Left ventricle myocardium inferior (tissue), 1 donor: Measurements from ENCODE around the gene MYOZ3. TPM values are rescaled to one million over a fixed set of nuclear protein-coding genes. Genes with fewer than 3 reads are reported as not detected.
A peak's percentile ranks its signal among the peaks of the same experiment; 100 is the strongest.

ENCODE experiments used
- DNase-seq: peaks from one replicate; pipeline ENCODE4 v3.0.0-alpha.2; 2020
- H3K27ac ChIP-seq: fragments of 200-600 bp; replicated peaks from 2 replicates; pipeline ENCODE4 v1.8.0; 2021
- H3K27me3 ChIP-seq: fragments of 200-600 bp; 2 replicates; pipeline ENCODE4 v1.8.0; 2021; ENCODE audit warnings: low read depth
- H3K36me3 ChIP-seq: fragments of 200-600 bp; 2 replicates; pipeline ENCODE4 v1.8.0; 2021
- H3K4me1 ChIP-seq: fragments of 200-600 bp; 2 replicates; pipeline ENCODE4 v1.8.0; 2021
- H3K4me3 ChIP-seq: fragments of 200-600 bp; 2 replicates; pipeline ENCODE4 v1.8.0; 2021; ENCODE audit warnings: mild to moderate bottlenecking, moderate library complexity
- H3K9me3 ChIP-seq: fragments of 200-600 bp; replicated peaks from 2 replicates; pipeline ENCODE4 v1.8.0; 2021
- intact Hi-C: fragments of 100-400 bp; cut with micrococcal nuclease; formaldehyde crosslinking; loops from one replicate; pipeline ENCODE4 v1.11.0; 2022
- long read RNA-seq: library from polyadenylated mRNA; unstranded; transcript quantifications from one replicate; pipeline ENCODE4 v2.0.0, GENCODE V29; 2021
- total RNA-seq: library from RNA; stranded (reverse); fragmentation: NEBNext Ultra II Directional; extraction: Animal tissue kit (Norgen Biotek cat#: 25700); gene quantifications from one replicate; pipeline ENCODE4 v1.2.1, GENCODE V29; 2021
- TF ChIP-seq, protein P1 (sequence below): fragments of 200-600 bp; IDR thresholded peaks from 2 replicates; pipeline ENCODE4 v1.8.0; 2021; ENCODE audit warnings: antibody characterized with exemption, mild to moderate bottlenecking, borderline replicate concordance
- donor health status: DM: no; HTN: yes; CAD: no; lungs with severe emphysema.

MYOZ3 gene
- total RNA-seq = 6.2 TPM
- long read RNA-seq, partial matches to known transcripts = 0 of 4 reads
- long read RNA-seq, other reads (novel, unspliced or antisense) = 2 of 4 reads

GRCh38 chr5:150661086-150661485, at the start of gene MYOZ3:
TSS of gene MYOZ3 (plus strand) at chr5:150661251. CDS start at chr5:150662942, 1,691 bp downstream.
- no peaks in the 10 kb centered on the region for H3K36me3 ChIP-seq
- intact Hi-C loops = no loop called here
- no peak for DNase-seq
- no peaks in the 10 kb centered on the region for H3K9me3 ChIP-seq
- TF ChIP-seq, protein P1, sequence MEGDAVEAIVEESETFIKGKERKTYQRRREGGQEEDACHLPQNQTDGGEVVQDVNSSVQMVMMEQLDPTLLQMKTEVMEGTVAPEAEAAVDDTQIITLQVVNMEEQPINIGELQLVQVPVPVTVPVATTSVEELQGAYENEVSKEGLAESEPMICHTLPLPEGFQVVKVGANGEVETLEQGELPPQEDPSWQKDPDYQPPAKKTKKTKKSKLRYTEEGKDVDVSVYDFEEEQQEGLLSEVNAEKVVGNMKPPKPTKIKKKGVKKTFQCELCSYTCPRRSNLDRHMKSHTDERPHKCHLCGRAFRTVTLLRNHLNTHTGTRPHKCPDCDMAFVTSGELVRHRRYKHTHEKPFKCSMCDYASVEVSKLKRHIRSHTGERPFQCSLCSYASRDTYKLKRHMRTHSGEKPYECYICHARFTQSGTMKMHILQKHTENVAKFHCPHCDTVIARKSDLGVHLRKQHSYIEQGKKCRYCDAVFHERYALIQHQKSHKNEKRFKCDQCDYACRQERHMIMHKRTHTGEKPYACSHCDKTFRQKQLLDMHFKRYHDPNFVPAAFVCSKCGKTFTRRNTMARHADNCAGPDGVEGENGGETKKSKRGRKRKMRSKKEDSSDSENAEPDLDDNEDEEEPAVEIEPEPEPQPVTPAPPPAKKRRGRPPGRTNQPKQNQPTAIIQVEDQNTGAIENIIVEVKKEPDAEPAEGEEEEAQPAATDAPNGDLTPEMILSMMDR = no peak
- peaks cover 51% of the 10 kb centered on the region for H3K4me1 ChIP-seq
- H3K27me3 ChIP-seq = no peaks in the 10 kb centered on the region
- H3K27ac ChIP-seq = peak within 1 kb of the TSS; percentile 48
- no peak within 1 kb of the TSS for H3K4me3 ChIP-seq

GRCh38 chr5:150612405-150612804, 48.6 kb upstream of the MYOZ3 start:
- Histone ChIP-seq H3K4me3 (peak overlapping the region; percentile 9), H3K36me3 (no peaks in the 10 kb centered on the region), H3K9me3 (no peaks in the 10 kb centered on the region), H3K27ac (peak overlapping the region; percentile 99), H3K4me1 (peaks cover 89% of the 10 kb centered on the region), H3K27me3 (no peaks in the 10 kb centered on the region)
- intact Hi-C loops = no loop called here
- TF ChIP-seq, protein P1 = no peak
- DNase-seq = no peak

GRCh38 chr5:150612905-150613670, 48.0 kb upstream of the MYOZ3 start:
- Histone ChIP-seq H3K9me3 (no peaks in the 10 kb centered on the region), H3K4me3 (peak overlapping the region; percentile 9), H3K36me3 (no peaks in the 10 kb centered on the region), H3K4me1 (peaks cover 96% of the 10 kb centered on the region), H3K27me3 (no peaks in the 10 kb centered on the region), H3K27ac (peak overlapping the region; percentile 99)
- intact Hi-C loops = no loop called here
- no peak for DNase-seq
- TF ChIP-seq, protein P1 = no peak

DNA sequence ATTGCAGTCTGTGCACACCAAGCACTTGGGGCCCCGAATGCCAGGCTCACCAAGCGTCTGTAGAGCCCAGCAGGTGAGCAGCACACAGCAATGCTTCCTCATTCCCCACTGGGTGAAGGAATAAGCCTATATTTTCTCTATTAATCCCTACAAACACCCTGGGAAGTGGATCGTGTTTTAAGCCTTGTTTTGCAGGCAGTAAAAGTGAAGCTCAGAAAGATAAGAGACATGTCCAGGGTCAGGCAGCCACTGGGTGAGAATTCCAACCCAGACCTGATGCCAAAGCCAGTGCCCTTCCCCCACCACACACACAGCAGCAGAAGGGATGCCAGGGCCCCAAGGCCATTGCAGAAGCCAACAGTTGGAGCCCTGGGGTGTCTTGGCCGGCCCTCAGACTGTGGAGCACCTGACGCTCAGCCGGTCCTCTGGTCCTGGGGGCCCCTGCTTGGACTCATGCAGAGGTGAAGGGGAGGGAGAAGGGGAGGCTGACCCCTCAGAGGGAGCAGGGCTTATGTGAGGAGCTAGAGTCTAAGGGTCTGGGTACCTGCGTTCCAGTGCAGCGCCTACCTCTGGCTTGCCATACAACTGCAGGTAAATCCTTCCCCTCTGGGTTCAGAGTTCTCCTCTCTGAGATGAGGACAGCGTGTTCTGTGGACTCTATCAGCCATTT, 46.9 kb upstream of the MYOZ3 start:
- Histone ChIP-seq H3K36me3 (no peaks in the 10 kb centered on the region), H3K4me1 (peaks cover 100% of the 10 kb centered on the region), H3K9me3 (no peaks in the 10 kb centered on the region), H3K27ac (peak overlapping the region; percentile 99), H3K27me3 (no peaks in the 10 kb centered on the region), H3K4me3 (peak overlapping the region; percentile 41)
- TF ChIP-seq, protein P1 = peak; percentile 42
- peak; percentile 55 for DNase-seq
- intact Hi-C loops = no loop called here

GRCh38 chr5:150614661-150615060, 46.4 kb upstream of the MYOZ3 start:
- no peak for DNase-seq
- TF ChIP-seq, protein P1 = no peak
- H3K27me3 ChIP-seq = no peaks in the 10 kb centered on the region
- H3K36me3 ChIP-seq = no peaks in the 10 kb centered on the region
- intact Hi-C loops = no loop called here
- peak overlapping the region; percentile 99 for H3K27ac ChIP-seq
- H3K4me3 ChIP-seq = peak overlapping the region; percentile 41
- H3K9me3 ChIP-seq = no peaks in the 10 kb centered on the region
- H3K4me1 ChIP-seq = peaks cover 100% of the 10 kb centered on the region
